Left renal pelvis (tissue), 4 donors: Measurements from ENCODE around the gene CYB561D2. TPM values are rescaled to one million over a fixed set of nuclear protein-coding genes. Genes with fewer than 3 reads are reported as not detected.
A peak's percentile ranks its signal among the peaks of the same experiment; 100 is the strongest.
"Not testable (repeated sequence)": the region's sequence is repeated elsewhere in the genome, so short reads cannot be mapped to it uniquely, and the experiment has no call there.

Experiments
- DNase-seq, 4 donors: peaks; one replicate each; pipeline ENCODE4 v3.0.0-alpha.2; 2013; ENCODE audit warnings: low read depth in 4 of 4, low spot score in 3 of 4
- polyA plus RNA-seq, 4 donors: library from polyadenylated mRNA; unstranded; fragments of 120-200 nt; gene quantifications; one replicate each; pipeline ENCODE4 v1.2.1, GENCODE V29; 2013; ENCODE audit not compliant: insufficient read length in 4 of 4

The CYB561D2 gene, protein sequence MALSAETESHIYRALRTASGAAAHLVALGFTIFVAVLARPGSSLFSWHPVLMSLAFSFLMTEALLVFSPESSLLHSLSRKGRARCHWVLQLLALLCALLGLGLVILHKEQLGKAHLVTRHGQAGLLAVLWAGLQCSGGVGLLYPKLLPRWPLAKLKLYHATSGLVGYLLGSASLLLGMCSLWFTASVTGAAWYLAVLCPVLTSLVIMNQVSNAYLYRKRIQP
- 10 to 100 TPM; 12.5 to 16.3 (median 13.5) TPM for polyA plus RNA-seq

DNA sequence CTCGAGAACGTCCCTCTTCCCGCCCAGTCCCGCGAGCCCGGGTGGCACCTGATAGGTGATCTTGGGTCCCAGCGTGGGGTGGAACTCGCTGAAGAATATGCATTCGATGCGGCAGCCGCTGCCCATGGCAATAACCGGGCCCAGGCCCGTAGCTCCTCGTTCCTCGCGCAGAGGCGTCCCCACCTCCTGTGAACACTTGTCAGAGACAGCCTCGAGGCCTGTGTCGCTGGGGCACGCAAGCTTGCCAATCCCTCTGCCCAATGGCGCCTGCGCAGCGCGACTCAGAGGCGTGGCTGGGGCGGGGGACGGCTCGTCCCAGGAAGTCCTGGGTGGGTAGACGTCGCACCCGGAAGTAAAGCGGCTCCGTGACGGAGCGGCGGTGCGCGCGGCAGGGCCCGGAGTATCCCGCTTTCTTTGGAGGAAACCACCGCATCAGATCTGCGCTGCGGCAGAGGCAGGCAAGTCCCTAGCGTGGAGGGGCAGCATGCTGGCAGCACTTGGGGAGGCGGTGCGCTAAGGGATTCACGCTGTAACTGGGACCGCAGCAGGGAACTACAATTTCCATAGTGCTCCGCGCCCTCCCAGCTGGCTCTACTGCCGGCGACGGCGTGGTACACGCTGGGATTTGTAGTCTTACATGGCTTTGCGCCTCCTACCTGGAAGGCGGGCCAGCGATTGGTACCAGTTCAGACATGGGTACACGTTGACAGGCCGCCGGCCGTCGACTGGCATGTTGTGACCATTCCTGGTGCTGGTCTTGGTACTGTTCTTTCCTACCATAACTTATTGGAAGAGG lies at the start of gene CYB561D2, which contains the start of gene NPRL2:
Gene CYB561D2 (plus strand): TSS at position 336 of the 796 bp plus-strand sequence. CDS start 572 bp downstream, outside the sequence.
Gene NPRL2 (minus strand): TSS at position 249 of the 796 bp plus-strand sequence. CDS start 123 bp downstream, at position 126.
- DNase-seq: peak; percentile 80 to 85 (median 82)

DNA sequence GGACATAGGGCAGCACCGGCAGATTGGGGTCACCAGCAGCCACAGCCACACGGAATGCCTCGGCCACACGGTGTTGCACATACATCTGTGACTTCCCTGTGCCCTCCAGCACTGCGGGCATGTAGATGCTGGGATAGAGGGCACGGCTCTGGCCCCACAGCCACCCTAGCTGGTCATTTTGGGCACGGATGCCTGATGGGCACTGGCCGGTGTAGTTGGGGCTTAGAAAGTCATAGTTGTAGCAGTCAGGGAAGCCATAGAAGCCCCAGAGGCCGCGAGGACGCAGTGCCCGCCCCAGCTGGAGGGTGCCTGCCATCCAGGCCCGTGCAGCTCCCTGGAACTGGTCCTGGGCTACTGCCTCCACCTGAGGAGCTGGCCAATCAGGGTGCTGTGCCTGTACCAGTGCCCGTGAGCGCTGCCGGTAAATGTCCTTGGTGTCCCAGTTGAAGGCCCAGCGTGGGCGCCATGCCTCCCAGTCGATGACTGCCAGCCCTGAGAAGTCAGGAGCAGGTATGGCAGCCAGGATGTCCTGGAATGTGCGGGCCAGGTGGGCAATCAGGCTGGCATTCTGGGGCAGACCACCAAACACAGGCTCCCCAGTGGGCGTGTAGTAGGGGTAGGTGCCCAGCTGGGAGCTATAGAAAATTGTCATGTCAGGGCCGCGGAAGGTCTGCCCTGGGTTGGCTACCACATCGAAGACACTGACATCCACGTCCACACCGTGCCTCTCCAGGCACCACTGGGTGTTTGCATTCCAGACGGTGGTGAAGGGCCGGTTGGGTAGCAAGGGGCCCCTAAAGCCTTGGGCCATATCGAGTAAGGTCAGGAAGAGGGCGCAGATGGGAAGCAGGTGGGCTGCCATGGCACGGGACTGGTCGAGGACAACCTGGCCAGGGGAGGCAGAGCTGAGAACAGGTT lies 48.3 kb upstream of the CYB561D2 start:
- DNase-seq: no peak

DNA sequence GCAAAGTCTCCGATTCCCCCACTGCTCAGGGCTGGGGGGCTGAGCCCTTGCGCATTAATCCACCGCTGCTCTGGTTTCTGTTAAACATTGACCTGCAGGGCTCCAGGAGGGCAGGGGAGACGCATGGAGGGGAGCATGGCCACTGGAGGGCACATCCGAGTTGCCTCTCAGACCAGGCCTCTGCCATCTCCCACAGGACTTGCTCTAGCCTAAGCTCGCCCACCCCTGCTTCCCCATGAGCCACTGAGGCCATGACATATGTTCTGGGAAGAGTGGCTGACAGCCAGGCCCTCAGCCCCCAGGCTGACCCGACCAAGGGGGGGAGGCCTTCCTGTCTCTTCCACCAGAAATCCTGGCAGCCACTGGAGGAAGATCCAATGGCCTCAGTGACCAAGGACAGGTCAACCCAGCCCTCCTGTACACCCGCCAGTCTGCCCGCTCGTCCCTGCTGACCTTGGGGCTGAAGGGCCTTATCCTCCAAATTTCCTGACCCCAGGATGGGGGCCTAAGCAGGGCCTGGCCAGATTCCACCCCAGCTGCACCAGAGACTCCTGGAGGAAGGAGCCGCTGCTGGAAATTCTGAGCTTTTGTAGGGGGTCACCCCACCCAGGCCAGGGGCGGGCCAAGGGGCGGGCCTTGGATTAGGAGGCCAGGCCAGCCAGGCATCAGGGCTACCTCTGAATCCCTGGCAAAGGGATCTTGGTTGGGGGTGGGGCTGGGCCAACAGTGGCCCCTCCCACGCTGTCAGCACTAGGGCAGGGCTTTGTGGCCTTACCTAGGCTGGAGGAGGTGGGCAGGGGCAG lies 47.4 kb upstream of the CYB561D2 start, which contains the start of gene HYAL1:
Gene HYAL1 (minus strand): TSS at position 562 of the 803 bp plus-strand sequence. CDS start 618 bp downstream, outside the sequence.
- DNase-seq: no peak

DNA sequence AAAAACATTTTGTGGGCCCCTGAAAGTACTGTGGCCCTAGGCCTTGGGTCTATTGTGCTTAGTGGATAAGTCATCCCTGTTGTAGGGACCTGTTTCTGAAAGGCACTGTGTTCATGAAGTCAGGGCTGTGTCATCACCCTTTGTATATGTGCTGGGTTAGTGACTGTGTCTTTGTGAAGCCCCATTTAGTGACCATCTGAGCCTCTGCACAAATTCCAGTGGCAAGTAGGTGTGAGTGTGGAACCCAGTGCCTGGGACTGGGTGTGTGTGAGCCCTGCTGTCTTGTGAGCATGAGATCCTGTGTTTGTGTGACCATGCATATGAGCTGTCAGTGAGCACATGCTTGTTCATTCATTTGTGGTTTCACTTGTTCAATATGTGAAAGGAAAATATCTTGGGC lies 46.1 kb upstream of the CYB561D2 start:
- no peak for DNase-seq

GRCh38 chr3:50312041-50312440 lies 38.6 kb upstream of the CYB561D2 start:
- DNase-seq: not testable (repeated sequence)

GRCh38 chr3:50314342-50314741 lies 36.3 kb upstream of the CYB561D2 start:
- no peak for DNase-seq

DNA sequence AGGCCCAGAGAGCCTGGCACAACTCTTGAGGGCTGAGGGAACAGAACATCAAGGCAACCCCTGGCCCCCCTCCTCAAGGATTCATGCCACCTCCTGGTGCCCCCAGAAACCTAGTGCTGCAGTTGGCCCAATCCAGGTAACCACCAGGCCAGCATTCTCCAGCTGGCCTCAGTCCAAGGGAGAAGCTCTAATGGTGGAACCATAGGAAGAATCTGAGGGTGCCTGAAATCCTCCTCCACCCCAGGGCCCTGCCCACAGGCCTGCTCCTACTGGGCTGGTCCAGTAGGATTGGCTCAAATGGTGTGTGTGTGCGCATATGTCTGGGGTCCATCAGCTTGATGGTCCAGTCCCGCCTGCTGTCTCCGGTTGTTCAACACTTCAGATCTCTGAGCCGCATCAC lies 35.8 kb upstream of the CYB561D2 start:
- no peak for DNase-seq

GRCh38 chr3:50316657-50317242 lies 33.9 kb upstream of the CYB561D2 start:
- no peak for DNase-seq

- no peak for DNase-seq
These were observed 33.4 kb upstream of the CYB561D2 start for GRCh38 chr3:50317300-50317699.

- DNase-seq: no peak
These were observed 32.5 kb upstream of the CYB561D2 start for GRCh38 chr3:50318163-50318562.

- DNase-seq: no peak
These were observed 32.0 kb upstream of the CYB561D2 start for GRCh38 chr3:50318615-50319014.

GRCh38 chr3:50319181-50319893 lies 31.3 kb upstream of the CYB561D2 start:
- DNase-seq: no peak

- no peak for DNase-seq
These were observed 30.6 kb upstream of the CYB561D2 start for GRCh38 chr3:50319894-50320625.

- DNase-seq: peak in 1 of 4 donors; percentile 76
These were observed 29.8 kb upstream of the CYB561D2 start for GRCh38 chr3:50320853-50321335.

DNA sequence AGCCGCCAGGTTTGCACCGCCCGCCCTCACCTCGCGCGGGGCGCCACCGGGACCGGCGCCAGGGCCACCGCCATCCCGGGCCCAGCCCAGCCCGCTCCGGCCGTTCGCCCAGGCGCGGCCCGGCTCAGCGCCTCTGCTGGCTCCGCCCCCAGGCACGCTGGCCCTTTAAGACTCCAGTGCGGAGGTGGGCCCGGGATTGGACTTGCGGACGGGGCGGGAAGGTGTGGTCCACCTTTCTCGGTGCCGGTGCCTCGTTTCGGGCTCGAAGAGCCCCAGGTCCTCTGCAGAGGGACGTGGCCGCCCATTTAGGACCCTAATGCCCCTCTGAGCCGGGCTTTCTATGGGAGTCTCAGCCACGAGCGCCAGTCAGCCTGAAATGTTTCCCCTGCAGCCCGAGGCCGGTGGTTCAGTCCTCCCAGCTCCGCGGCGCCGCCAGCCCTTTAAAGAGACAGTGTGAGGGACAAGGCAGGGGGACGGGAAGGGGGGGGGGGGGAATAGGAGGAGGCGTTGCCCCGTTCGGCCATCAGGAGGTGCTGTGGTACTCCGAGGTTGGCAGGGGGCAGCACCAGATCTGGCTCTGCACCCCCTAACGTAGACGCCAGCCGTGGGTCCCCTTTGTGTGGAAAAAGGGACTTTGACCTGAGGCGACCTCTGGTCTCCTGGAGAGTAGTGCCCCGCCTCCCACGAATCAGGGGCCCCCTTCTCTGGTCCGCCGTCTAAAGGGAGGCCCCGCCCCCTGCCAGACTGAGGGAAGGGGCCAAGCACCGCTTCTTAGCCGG lies 29.1 kb upstream of the CYB561D2 start:
- DNase-seq: peak in 3 of 4 donors; percentile 82 to 84 (median 82)

GRCh38 chr3:50322115-50322385 lies 28.6 kb upstream of the CYB561D2 start:
- DNase-seq: no peak

GRCh38 chr3:50322386-50323091 lies 28.1 kb upstream of the CYB561D2 start, which contains the start of gene HYAL2:
HYAL2 (minus strand) TSS chr3:50322745; CDS start chr3:50320489, 2,256 bp downstream.
- DNase-seq: no peak
